Muscle of arm (tissue), 12 donors: Measurements from ENCODE around the gene DDX39B. TPM values are rescaled to one million over a fixed set of nuclear protein-coding genes. Genes with fewer than 3 reads are reported as not detected.
"Not testable (repeated sequence)": the region's sequence is repeated elsewhere in the genome, so short reads cannot be mapped to it uniquely, and the experiment has no call there.

Experiments used
- DNase-seq: peaks from one replicate; pipeline ENCODE4 v3.0.0-alpha.2; 2013
- polyA plus RNA-seq, 12 donors: library from polyadenylated mRNA; unstranded; fragments of 120-200 nt; gene quantifications; one replicate each; pipeline ENCODE4 v1.2.1, GENCODE V29; 2013; ENCODE audit not compliant: insufficient read length in 12 of 12

Gene DDX39B
- polyA plus RNA-seq, 12 donors, result 312 to 457 (median 352) TPM; not detected in 1

GRCh38 chr6:31556307-31556706, 14.5 kb upstream of the DDX39B start:
- no peak for DNase-seq

GRCh38 chr6:31551371-31551770, 9.6 kb upstream of the DDX39B start:
- DNase-seq, result not testable (repeated sequence)

- no peak for DNase-seq
Measured at GRCh38 chr6:31548544-31548873, 6.7 kb upstream of the DDX39B start.

- DNase-seq, result no peak
Measured at GRCh38 chr6:31547727-31548543, 6.1 kb upstream of the DDX39B start.

GRCh38 chr6:31546958-31547726, 5.3 kb upstream of the DDX39B start, which contains the start of gene NFKBIL1:
Gene NFKBIL1, plus strand, starts transcription at chr6:31547608. Its CDS starts 87 bp downstream, at chr6:31547695.
- DNase-seq, result peak; percentile 99

GRCh38 chr6:31546339-31546957, 4.6 kb upstream of the DDX39B start, which contains the start of gene ATP6V1G2:
Gene ATP6V1G2, minus strand, starts transcription at chr6:31546608. Its CDS starts 49 bp downstream, at chr6:31546559.
- peak; percentile 89 for DNase-seq

- DNase-seq, result no peak
Measured at GRCh38 chr6:31545291-31545690, 3.5 kb upstream of the DDX39B start.

GRCh38 chr6:31544676-31545075, 2.9 kb upstream of the DDX39B start:
- DNase-seq, result no peak

GRCh38 chr6:31543639-31544038, 1.8 kb upstream of the DDX39B start:
- DNase-seq, result no peak

GRCh38 chr6:31541059-31541657, 645 bp downstream of the DDX39B start:
- no peak for DNase-seq

- no peak for DNase-seq
Measured at GRCh38 chr6:31540640-31541039, 1.2 kb downstream of the DDX39B start.

GRCh38 chr6:31538805-31539400, 2.9 kb downstream of the DDX39B start:
- DNase-seq, result no peak

GRCh38 chr6:31535538-31536324, 6.1 kb downstream of the DDX39B start:
- DNase-seq, result no peak

GRCh38 chr6:31534521-31535040, 7.2 kb downstream of the DDX39B start:
- no peak for DNase-seq

GRCh38 chr6:31534011-31534410, 7.8 kb downstream of the DDX39B start:
- no peak for DNase-seq

- no peak for DNase-seq
Measured at GRCh38 chr6:31533455-31533841, 8.4 kb downstream of the DDX39B start.

GRCh38 chr6:31532644-31533454, 9.0 kb downstream of the DDX39B start:
- DNase-seq, result no peak

GRCh38 chr6:31531771-31532643, 9.8 kb downstream of the DDX39B start:
- no peak for DNase-seq

GRCh38 chr6:31531162-31531561, 10.6 kb downstream of the DDX39B start:
- no peak for DNase-seq
